NCI-H748 treated with DMSO at 0.1 percent for 48 hours (cell line): ENCODE measurements around the gene FAM89B.

ENCODE experiments used
- DNase-seq: peaks from one replicate; lab custom pipeline; 2025; lab: John Stamatoyannopoulos, UW

Gene FAM89B

DNA sequence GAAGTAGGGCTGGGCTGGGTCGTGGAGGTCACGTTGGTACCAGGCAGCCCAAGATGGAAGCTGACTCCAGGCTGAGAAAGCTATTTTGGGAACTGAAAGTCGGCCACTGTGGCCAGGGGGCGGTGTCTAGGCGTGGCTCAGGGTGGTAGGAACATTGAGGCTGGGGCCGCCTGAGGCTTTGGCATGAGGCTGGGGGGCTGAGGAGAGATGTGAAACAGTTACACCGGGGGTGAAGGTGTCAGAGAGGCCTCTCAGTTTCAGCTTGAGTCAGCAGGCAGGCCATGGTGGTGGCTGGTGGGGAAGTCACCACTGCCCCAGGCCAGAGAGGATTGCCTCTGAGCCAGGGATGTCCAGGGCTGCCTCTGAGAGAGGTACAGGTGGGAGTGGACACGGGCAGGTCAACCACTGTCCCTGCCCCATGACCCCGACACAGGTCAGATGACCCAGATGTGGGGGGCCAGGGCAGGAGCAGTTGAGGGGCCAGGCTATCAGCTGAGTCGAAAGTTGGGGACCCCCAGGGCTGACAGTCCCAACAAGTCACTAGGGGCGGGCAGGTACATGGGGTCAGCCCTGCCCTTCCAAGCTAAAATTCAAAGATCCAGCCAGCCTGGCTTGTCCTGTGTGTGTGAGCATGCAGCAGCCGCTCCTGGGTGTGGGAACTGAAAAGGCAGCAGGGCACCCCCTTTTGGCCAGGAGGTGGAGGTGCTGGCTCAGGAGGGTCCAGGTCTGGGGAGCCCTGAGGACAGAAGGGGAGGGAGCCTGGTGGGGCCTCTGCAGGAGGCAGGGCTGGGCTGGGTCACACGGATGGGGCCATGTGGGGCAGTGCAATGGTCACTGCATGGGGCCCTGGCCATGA, 16.1 kb downstream of the FAM89B start:
- DNase-seq, result no peak

DNA sequence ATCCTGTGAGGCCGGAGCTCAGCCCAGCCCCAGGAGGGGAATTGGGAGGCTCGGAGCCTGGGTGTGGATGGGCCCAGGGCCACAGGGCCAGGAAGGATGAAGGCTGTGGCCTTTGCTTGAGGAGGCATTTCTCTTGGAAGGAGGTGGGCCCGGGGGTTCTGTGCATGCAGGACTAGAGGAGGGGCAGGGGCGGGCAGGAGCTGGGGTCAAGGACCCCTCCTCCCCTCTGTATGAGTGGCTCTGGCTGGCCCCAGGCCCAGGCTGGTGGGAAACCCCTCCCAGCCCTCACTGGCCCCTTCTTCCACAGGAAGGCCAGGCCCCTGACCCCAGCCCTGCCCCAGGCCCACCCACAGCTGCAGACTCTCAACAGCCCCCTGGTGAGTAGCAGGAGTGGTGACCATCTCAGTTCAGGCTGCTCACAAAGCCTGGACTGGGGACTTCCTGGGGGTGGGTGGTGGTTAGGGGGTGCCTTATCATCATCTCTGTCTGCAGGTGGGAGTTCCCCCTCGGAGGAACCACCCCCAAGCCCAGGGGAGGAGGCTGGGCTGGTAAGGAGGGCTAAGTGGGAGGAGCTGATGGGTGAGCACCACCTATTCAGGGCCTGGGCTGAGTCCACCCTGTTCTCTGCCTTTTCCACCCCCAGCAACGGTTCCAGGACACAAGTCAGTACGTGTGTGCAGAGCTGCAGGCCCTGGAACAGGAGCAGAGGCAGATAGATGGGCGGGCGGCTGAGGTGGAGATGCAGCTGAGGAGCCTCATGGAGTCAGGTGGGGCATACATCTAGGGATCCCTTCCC, 17.3 kb downstream of the FAM89B start:
- no peak for DNase-seq

DNA sequence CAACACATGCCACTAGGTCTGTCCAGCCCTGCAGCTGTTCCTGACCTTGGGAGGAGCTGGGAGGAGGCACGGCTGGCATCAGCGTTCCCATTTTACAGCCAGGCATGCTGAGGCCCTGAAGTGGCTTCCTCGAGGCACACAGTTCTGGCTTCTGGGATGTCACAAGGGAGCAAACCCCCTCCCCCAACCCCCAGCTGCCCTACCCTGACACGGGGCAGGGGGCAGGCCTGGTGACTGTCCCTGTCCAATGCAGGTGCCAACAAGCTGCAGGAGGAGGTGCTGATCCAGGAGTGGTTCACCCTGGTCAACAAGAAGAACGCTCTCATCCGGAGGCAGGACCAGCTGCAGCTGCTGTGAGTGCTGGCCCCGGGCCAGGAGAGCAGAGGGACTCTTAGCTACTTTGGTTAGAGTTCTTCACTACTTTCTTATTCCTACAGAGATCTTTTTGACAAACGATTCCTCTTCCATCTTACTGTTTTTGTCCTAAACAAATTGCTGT, 18.0 kb downstream of the FAM89B start:
- DNase-seq, result no peak

DNA sequence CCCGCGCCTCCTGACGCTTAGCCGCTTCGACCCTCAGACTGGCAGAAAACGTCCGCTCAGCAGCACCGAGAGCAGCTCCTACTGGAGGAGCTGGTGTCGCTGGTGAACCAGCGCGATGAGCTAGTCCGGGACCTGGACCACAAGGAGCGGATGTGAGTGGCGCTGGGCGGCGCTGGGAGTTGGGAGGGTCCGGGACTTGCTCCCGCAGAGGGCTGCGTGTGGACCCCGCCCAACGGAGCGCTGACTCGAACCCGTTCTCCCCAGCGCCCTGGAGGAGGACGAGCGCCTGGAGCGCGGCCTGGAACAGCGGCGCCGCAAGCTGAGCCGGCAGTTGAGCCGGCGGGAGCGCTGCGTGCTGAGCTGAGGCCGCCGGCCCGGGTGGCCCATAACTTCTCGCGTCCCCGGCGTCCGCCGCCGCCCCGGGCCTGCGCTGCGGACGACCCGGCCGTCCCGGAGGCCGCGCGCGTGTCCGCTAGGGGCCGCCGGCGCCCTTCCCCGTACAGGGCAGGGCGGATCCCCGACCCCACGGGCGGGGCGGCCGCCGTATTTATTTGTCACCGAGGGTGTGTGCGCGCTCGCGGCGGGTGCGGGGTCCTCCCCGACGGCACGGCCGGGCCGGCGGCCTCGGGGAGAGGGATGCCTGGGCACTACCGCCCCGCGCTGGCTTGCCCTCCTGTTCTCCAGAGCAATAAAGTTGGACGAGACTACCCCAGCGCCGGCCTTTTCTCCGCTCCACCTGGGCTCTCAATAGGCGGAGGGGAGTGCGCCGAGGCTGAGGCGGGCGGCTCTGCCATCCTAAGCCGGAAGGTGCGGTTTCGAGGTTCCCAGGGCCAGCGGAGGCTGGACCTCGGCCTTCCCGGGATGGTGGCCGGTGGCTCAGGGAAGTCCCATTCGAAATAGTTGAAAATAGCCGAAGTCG, 19.9 kb downstream of the FAM89B start:
- no peak for DNase-seq

DNA sequence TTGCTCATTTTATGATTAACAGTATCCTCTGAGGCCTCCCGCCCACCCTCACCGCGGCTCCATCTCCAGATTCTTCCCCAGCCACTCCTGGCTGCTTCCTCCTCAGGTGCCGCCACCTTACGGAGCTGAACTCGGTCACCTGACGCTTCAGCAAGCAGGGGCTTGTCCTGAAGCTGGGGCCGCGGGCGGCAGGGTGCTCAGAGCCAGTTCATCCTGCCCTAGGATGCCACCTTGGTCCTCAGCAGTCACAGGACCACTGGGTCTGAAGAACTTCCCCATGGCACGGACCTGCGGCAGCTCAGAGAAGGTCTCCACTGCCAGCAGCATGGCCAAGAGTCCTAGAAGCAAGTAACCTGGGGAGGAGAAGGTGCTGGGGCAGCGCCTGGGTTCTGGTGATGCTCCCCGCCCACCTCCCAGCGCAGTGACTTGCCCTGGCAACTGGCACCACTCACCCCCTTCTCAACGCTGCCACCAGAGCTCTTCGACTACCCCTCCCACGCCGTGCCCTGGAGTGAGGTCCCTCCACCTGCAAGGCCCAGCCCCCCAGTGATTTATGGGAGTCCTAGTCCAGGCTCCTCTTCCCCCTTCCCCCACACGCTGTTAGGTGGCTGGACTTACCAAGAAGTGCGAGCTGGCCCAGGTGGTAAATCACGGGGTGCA, 20.6 kb downstream of the FAM89B start:
- no peak for DNase-seq

DNA sequence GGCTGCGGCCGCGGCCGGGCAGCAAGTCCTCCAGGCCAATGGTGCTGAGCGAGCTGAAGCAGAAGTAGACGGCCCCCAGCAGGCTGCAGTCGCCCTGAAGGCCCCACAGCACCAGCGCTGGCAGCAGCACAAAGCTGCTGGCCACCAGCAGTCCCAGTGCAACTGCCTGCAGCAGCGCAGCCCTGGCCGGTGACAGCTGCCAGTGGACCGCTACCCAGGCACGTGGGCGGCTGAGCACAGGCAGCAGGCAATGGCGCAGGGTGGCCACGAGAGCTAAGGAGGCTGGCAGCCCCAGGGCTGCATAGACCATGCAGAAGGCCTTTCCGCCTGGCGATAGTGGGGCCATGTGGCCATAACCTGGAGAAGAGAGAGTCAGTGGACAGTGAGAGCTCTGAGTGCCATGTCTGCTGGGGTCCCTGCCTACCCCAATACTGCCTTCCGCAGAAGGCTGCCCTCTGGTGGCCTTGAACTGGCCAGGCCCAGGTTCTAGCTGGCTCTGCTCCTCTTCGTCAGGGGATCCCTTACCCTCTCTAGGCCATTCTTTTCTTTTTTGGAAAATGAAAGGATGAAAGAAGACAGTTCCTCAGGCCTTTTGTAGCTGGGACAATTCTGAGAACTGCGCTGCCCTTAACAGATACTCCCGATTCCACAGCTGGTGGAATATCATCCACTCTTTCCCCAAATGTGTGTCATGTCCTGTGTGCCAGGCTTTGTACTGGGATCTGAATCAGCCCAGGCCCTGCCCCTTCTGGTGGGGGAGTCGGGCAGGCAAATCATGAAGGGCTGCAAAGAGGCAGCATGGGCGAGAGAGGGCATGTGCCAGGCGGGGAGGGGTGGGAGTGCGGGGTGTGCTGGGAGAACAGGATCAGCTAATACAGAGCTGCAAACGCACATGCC, 21.4 kb downstream of the FAM89B start:
- DNase-seq, result no peak

DNA sequence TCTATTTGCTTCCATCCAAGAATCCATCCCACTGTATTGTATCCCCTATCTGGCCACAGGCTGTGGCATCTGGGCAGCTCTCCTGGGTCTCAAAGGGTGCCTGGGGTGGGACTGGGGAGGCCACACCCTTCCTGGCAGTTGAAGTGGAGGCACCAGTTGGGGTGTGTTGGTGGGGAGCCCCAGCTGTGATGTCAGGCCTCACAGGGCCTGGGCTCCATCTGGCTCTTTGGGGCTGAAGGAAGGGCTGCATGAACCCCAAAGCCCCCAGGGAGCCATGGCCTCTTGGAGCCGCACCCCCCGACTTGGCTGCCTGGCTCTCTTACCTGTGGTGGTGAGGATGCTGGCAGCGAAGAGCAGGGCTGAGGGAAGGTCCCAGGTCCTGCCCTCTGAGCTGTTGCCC, 22.8 kb downstream of the FAM89B start:
- no peak for DNase-seq

DNA sequence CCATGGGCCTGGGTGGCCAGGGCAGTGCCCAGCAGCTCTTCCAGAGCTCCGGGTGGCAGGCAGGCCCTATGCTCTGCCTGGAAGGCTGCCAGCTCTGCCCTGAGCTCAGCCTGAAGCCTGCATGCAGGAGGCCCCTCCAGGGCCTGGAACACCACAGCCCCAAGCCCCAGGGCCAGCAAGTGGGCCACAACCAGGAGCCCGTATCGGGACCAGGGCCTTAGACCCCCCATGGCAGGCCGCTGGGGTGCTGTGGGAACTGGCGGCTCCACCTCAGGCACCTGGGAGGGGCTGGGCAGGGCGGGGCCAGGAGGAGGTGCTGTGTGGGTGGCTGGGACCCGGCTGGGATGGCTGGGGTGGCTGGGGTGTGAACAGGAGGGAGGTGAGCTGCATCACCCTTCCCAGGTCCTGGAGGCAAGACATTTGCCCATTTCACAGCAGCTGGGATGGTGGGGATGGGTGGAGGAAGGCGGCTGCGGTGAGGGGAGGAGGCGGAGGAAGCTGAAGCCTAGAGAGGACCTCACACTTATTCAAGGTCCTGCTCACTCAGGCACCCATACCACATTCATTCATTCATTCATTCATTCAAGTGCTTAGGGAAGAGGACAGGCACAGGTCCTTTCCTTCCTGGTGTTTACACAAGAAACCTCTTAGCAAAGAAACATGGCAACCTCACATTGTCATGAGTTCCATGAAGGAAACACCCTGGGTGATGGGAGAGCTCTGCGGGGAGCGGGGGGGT, 23.4 kb downstream of the FAM89B start, which contains the start of gene KCNK7:
Gene KCNK7, minus strand, starts transcription at position 258 of the 739 bp plus-strand sequence. Its CDS starts 28 bp downstream, at position 230.
- no peak for DNase-seq

DNA sequence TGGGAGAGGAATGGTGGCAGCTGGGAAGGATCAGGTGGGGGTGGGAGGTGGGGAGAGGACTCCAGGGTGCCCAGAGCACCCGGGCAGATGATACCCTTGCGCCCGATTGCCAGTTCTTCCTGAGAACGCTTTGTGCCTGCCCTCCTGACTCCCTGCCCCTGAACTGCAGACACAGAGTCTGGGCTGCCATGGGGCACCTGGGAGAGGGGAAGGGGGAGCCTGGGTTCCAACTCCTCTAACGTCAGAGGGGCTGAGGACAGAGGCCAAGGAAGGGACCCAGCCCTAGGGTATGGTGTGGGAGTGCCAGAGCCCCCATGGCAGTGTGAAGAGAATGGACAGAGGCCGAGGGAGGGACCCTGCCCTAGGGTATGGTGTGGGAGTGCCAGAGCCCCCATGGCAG, 24.2 kb downstream of the FAM89B start:
- no peak for DNase-seq

DNA sequence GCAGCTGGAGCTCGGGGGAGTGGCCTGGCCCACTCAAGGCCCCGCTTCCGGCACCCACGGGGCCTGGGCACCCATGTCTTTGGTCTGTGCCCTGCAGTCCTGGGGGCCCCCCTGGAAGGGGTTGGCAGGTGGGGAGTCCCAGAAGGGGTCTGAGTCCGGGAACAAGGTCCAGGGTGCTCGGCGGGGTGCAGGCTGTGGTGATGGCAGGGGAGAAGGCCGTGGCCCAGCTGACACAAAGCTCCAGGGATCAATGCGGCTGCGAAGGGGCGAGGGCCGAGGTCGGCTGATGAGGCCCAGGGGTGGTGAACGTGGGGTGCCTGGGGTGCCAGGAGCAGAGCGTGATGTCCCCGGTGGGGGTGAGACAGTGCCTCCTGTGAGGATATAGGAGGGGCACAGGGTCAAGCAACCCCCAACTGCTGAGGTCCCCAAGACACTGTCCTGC, 25.9 kb downstream of the FAM89B start:
- no peak for DNase-seq

DNA sequence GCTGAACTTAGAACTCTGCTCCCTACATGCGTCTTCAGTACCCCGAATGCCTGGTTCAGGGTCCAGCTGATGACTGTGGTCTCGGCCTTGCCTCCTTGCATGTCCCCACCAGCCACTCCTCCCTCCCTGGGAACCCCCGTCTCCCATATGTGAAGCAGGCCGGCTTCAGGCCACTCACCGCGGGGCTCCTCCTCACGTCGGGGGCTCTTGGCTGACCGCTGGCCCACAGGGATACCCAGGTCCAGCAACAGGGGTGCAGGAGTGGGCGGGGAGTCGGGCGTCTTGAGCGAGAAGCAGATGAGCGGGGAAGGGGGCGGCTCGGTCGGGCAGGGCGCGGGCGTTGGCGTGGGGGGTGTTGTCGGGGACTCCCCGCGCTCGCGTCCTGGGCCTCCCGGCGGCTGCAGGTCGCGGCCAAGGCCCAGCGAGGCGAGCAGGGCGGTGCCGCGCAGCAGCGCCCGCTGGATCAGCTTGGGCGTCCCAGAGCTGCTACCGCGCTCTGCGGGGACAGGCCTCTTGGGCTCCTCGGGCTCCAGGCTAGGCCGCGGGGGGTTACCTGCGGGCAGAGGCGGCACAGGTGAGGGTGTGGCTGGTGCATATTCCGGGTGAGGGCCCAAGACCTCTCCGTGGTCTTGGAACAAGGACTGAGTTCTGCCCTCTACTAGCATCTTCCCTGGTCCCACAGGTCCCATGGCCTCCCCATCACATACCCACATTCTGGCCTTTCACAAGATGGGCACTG, 27.0 kb downstream of the FAM89B start:
- DNase-seq, result no peak

DNA sequence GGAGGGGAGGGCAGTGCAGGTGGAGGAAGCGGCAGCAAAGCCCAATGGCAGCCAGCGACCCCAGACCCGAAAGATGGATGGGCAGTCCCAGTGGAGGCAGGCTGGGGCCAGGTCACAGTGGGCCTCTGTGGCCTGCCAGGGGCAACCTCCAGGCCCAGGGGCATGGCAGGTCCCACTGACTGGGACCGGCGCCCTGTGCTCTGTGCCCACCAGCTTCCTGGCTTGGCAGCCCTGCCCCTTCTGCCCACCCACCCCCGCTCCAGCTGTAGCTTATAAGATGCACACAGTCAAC, 27.6 kb downstream of the FAM89B start:
- DNase-seq, result no peak

DNA sequence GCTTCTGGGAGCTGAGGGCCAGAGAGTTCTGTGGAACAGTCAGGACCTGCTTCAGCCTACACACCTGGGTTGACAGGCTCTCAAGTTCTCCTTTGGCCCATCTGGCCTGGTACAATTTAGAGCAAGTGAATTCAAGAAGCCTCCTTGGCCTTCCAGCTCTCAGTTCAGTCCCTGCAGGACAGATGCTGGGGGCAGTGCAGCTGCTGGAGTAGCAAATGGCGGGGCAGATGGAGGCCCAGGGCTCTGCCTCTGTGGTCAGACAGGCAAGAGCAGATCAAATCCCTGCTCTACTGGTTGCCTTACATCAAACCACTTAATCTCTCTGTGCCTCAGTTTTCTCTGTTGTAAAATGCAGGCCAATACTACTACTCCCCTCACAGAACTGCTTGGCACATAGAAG, 31.9 kb downstream of the FAM89B start:
- DNase-seq, result no peak

DNA sequence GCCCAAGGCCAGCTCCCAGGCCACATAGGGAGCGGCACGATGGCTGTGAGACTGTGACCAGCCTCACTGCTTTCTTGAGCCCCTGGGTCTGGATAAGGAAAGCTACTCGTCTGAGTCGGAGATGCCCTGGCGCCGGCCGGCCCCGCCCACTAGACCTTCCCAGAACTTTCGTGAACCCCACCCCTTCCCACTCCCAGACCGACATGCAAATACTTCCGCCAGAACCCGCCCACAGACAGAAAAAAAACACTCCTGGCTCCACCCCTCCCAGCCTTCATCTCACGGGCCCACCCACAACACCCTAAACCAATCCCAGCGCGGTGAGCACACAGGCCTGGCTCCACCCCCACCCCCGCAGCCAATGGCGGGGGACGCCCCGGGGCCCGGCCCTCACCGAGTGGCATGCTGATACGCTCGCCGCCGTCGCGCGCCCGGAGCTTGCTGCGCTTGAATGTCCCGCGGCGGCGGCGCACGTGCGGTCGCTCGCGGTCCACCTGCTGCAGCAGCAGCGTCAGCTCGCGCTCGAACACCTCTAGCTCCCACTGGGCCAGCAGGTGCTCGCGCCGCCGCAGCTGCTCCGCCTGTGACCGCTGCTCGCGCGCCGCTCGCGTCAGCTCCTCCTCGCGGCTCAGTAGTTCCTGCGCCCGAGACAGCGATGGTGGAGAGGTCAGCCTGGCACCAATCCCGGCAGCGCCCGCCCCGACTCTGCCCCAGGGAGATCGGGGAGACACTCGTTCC, 34.7 kb downstream of the FAM89B start:
- DNase-seq, result peak; percentile 35

DNA sequence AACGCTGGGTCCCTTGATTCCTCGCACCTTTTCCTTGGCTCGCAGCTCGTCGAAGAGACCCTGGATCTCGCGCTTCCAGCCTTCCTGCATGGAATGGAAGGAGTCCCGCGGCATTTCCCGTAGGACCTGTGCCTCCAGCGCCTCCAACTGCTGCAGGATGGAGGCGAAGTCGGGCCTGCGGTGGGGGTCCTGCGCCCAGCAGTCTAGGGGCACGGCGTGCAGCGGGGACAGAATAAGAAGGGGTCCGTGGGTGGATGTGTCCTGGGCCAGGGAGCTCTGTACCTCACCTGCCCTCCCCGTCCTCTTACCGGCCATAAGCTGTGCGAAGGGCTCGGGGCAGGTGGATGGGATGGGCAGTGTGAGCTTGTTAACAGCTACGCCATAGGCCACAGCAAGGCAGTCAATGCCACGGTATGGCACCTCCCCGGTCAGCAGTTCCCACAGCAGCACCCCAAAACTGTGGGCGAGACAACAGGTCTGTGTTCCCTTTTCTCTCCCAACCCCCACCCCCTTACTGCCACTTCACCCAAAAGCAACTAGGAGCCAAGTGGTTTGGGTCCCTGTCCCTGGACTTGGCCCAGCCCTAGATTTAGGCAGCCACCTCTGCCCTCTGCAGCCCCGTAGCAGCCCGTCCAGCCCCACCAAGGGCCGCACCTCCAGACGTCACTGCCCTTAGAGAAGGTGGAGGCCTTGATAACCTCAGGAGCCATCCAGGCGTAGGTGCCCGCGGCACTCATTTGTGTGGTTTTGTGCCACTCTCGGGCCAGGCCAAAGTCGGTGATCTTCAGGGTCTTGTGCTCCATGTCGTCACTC, 35.5 kb downstream of the FAM89B start:
- DNase-seq, result no peak

DNA sequence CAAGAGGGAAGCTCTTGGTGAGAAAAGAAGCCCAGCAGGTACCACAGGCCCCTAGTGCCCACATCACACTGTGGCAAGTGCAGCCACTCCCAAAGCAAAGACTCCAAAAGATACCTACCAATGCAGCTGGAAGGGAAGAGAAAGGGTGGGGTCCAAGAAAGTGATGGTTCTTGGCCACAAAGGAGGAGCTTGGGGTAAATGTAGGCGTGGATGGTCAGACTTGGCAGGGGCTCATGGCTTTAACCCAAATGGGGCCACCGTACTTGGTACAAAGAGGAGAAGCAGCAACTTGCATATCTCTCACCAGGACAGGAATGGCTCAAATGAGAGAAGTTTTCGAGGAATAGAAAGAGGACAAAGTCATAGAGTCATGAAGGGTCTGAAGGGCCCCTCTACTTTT, 36.9 kb downstream of the FAM89B start:
- no peak for DNase-seq

DNA sequence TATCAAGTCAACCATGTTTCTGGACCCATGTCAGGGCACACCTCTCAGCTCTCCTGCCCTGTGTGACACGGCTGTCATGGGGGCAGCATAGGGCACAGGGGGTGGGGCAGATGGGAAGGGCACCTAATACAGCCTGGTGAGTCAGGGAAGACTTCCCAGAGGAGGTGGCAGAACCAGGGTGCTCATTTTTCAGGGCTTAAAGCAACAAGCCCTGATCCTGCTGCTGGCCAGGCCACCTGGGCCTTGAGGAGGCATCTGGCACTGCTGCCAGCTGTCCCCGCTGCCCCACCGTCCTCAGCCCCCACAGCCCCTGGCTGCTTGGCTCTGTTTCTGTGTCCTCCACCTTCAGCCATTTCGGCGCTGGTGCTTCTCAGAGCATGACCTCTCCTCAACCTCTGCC, 37.3 kb downstream of the FAM89B start:
- no peak for DNase-seq
